ENCODE results near the gene POMP.

GRCh38 chr13:28725046-28725610 is 66.2 kb downstream of the POMP start:
- no peak for TF ChIP-seq YY1 (IDR thresholded peaks at IDR 0.05)
- TF ChIP-seq CTCF (IDR thresholded peaks at IDR 0.05; ENCODE audit: low read depth, low read length, missing input control) = no peak
- TF ChIP-seq GABPA (IDR thresholded peaks at IDR 0.05 in 1 of 2, conservative IDR thresholded peaks at IDR 0.05 in 1 of 2) = no peak
- TF ChIP-seq JUND (IDR thresholded peaks at IDR 0.05) = no peak
- TF ChIP-seq ATF3 (IDR thresholded peaks at IDR 0.05) = no peak
- TF ChIP-seq TAF1 (conservative IDR thresholded peaks at IDR 0.05) = no peak
- no peak for TF ChIP-seq REST (IDR thresholded peaks at IDR 0.05)
- TF ChIP-seq RAD21 (IDR thresholded peaks at IDR 0.05) = no peak
- TF ChIP-seq NR2F2 (IDR thresholded peaks at IDR 0.05) = no peak
- no peak for TF ChIP-seq MAX (IDR thresholded peaks at IDR 0.05)
- TF ChIP-seq ZBTB33 (IDR thresholded peaks at IDR 0.05) = no peak
- no peak for TF ChIP-seq FOXA1 (IDR thresholded peaks at IDR 0.05)
- no peak for TF ChIP-seq FOXA2 (IDR thresholded peaks at IDR 0.05)
- no peak for TF ChIP-seq RXRA (IDR thresholded peaks at IDR 0.05)
